Mesenchymal stem cell (in vitro differentiated cells and primary cell): ENCODE data around the gene LRRC17.

Experiments
- DNase-seq: peaks from one replicate; pipeline ENCODE4 v3.0.0-alpha.2; 2013
- H2AFZ ChIP-seq: one replicate; pipeline ENCODE4 v1.6.1; 2013; ENCODE audit warnings: low read depth, mild to moderate bottlenecking, control low read depth, inconsistent platforms, low read length, moderate library complexity
- H2AK5ac ChIP-seq: 2 replicates; pipeline ENCODE4 v1.6.1; 2013; ENCODE audit warnings: low read length, moderate library complexity, mild to moderate bottlenecking, inconsistent platforms; ENCODE audit not compliant: severe bottlenecking
- H2BK120ac ChIP-seq: one replicate; pipeline ENCODE4 v1.6.1; 2013; ENCODE audit warnings: low read depth, mild to moderate bottlenecking, inconsistent platforms, low read length, moderate library complexity
- H2BK12ac ChIP-seq, 2 experiments: one replicate each; pipeline ENCODE4 v1.6.1; 2013; ENCODE audit warnings: inconsistent platforms in 2 of 2, low read length in 2 of 2, mild to moderate bottlenecking in 2 of 2, moderate library complexity in 2 of 2, control low read depth in 1 of 2
- H2BK15ac ChIP-seq: one replicate; pipeline ENCODE4 v1.6.1; 2013; ENCODE audit warnings: mild to moderate bottlenecking, low read depth, inconsistent platforms; ENCODE audit not compliant: poor library complexity, severe bottlenecking
- H2BK5ac ChIP-seq: 2 replicates; pipeline ENCODE4 v1.6.1; 2013; ENCODE audit warnings: low read depth, mild to moderate bottlenecking, low read length, control low read depth, inconsistent platforms; ENCODE audit not compliant: poor library complexity, severe bottlenecking
- H3K14ac ChIP-seq, 2 experiments: one replicate each; pipeline ENCODE4 v1.6.1; 2013; ENCODE audit warnings: inconsistent platforms in 2 of 2, low read length in 2 of 2, control low read depth in 1 of 2, mild to moderate bottlenecking in 1 of 2, moderate library complexity in 1 of 2
- H3K18ac ChIP-seq, 2 experiments: one replicate each; pipeline ENCODE4 v1.6.1; 2013; ENCODE audit warnings: inconsistent platforms in 2 of 2, low read length in 2 of 2, control low read depth in 1 of 2, low read depth in 1 of 2, mild to moderate bottlenecking in 1 of 2
- H3K23ac ChIP-seq, 2 experiments: one replicate each; pipeline ENCODE4 v1.6.1; 2013; ENCODE audit warnings: inconsistent platforms in 2 of 2, low read length in 2 of 2, mild to moderate bottlenecking in 2 of 2, moderate library complexity in 2 of 2, control low read depth in 1 of 2
- H3K27ac ChIP-seq: 2 replicates; pipeline ENCODE4 v1.5.1; 2013; ENCODE audit warnings: mild to moderate bottlenecking, moderate library complexity, low read length, control low read depth, inconsistent platforms; ENCODE audit not compliant: poor library complexity, severe bottlenecking
- H3K27me3 ChIP-seq, 2 experiments: 2 replicates each; pipeline versions ENCODE4 v1.6.1 to v1.7.0; 2013; ENCODE audit warnings: low read length in 2 of 2, mild to moderate bottlenecking in 2 of 2, moderate library complexity in 2 of 2, control low read depth in 1 of 2, inconsistent platforms in 1 of 2; ENCODE audit not compliant: control insufficient read depth in 1 of 2, insufficient read depth in 1 of 2
- H3K36me3 ChIP-seq, 2 experiments: 2 replicates each; pipeline versions ENCODE4 v1.6.1 to v1.7.0; 2013; ENCODE audit warnings: low read length in 2 of 2, control low read depth in 1 of 2, inconsistent platforms in 1 of 2, low read depth in 1 of 2, mild to moderate bottlenecking in 1 of 2; ENCODE audit not compliant: insufficient read depth in 2 of 2, control insufficient read depth in 1 of 2
- H3K4ac ChIP-seq, 2 experiments: one replicate each; pipeline ENCODE4 v1.6.1; 2013; ENCODE audit warnings: inconsistent platforms in 2 of 2, low read length in 2 of 2, mild to moderate bottlenecking in 2 of 2, moderate library complexity in 2 of 2, control low read depth in 1 of 2, low read depth in 1 of 2
- H3K4me1 ChIP-seq: 2 replicates; pipeline ENCODE4 v1.6.1; 2013; ENCODE audit warnings: low read depth, low read length, control low read depth; ENCODE audit not compliant: control insufficient read depth, insufficient read depth
- H3K4me2 ChIP-seq: 2 replicates; pipeline ENCODE4 v1.6.1; 2013; ENCODE audit warnings: low read length, mild to moderate bottlenecking, inconsistent platforms; ENCODE audit not compliant: poor library complexity, severe bottlenecking
- H3K4me3 ChIP-seq, 2 experiments: 2 replicates each; pipeline versions ENCODE4 v1.5.1 to v1.7.0; 2013; ENCODE audit warnings: low read length in 2 of 2, mild to moderate bottlenecking in 2 of 2, control low read depth in 1 of 2, low read depth in 1 of 2; ENCODE audit not compliant: insufficient read depth in 1 of 2
- H3K79me1 ChIP-seq: replicated peaks from 2 replicates; pipeline ENCODE4 v1.6.1; 2013; ENCODE audit warnings: mild to moderate bottlenecking, control low read depth, low read length, inconsistent platforms; ENCODE audit not compliant: poor library complexity, severe bottlenecking
- H3K9ac ChIP-seq: 2 replicates; pipeline ENCODE4 v1.7.0; 2013; ENCODE audit warnings: mild to moderate bottlenecking, low read length, moderate library complexity
- H3K9me3 ChIP-seq: 2 replicates; pipeline ENCODE4 v1.7.0; 2013; ENCODE audit warnings: mild to moderate bottlenecking, low read length; ENCODE audit not compliant: control insufficient read depth
- H4K8ac ChIP-seq: one replicate; pipeline ENCODE4 v1.6.1; 2013; ENCODE audit warnings: inconsistent platforms, mild to moderate bottlenecking, low read length, moderate library complexity
- H4K91ac ChIP-seq: one replicate; pipeline ENCODE4 v1.6.1; 2013; ENCODE audit warnings: mild to moderate bottlenecking, low read length, inconsistent platforms
- whole genome bisulfite sequencing: methylation state at CpG from one replicate; pipeline ENCODE4 v1.1.7; 2013; ENCODE audit warnings: mixed read lengths; 5-methylcytosine and 5-hydroxymethylcytosine counted together

The LRRC17 gene

DNA sequence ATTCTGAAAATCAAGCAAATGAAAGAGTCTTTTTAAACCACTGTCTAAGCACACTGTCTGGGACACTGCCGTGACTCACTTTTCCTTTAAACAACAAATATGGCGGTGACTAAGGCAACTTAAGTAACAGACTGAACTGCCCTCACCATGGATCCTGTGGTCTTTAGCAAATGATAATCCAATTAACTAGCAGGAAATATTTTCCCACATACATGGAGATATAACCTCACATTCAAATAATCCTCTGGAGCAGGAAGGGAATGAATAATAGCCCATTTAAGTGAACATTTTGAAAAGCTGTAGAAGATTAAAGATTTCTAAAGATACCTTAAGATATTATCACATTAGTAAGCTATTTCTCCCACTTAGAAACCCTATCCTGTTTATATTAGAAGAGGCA lies 40.3 kb upstream of the LRRC17 start:
- Histone ChIP-seq H4K8ac (no peak overlapping the region), H3K14ac (no peak overlapping the region), H2BK12ac (no peak overlapping the region), H2BK15ac (no peak overlapping the region), H3K36me3 (no peaks in the 10 kb centered on the region), H2BK5ac (peak overlapping the region; percentile 83), H3K4ac (no peak overlapping the region), H3K4me2 (no peak overlapping the region), H3K27me3 (no peaks in the 10 kb centered on the region), H3K9ac (peak overlapping the region; percentile 28), H2BK120ac (peak overlapping the region; percentile 75), H2AFZ (no peak overlapping the region), H3K9me3 (no peaks in the 10 kb centered on the region), H3K4me3 (no peak overlapping the region), H3K4me1 (peaks cover 4% of the 10 kb centered on the region), H3K27ac (peak overlapping the region; percentile 95), H3K23ac (no peak overlapping the region), H3K18ac (no peak overlapping the region), H4K91ac (no peak overlapping the region), H3K79me1 (peaks cover 2% of the 10 kb centered on the region), H2AK5ac (no peak overlapping the region)
- peak; percentile 98 for DNase-seq
- 0% methylated on average over 2 of the region's 2 CpGs for WGBS

DNA sequence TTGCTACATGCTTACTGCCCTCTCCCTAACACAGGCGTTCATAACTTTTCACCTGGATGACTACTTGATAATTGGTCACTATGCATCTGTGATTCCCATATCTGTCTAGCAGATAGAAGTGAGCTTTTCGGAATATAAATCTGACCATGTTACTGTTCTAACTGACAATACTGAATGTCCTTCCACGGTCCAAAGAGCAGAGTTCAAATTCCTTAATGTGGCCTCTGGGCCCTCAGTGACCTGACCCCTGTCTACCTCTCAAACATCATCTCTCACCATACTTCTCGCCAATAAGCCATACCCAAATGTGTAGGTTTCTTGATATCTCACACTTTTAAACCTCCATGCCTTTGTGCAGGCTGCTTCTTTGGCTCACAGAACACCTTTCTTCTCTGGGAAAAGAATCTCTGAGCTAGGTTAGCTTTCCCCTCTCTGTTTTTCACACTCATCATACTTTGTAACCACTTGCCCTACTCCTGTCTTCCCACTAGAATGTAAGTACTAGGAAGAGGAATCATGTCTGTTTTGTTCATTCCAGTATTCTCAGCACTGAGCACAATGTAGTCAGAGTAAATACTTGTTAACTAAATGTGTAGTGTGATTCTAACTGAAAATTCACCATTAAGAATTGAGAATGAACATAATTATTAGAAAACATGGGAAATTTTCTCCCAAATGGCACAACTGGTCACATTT lies 39.2 kb upstream of the LRRC17 start:
- peaks cover 4% of the 10 kb centered on the region for H3K4me1 ChIP-seq
- no peak overlapping the region for H2AFZ ChIP-seq
- H3K4me3 ChIP-seq = no peak overlapping the region
- H2BK12ac ChIP-seq = peak overlapping the region; percentile 70 to 93
- H4K8ac ChIP-seq = peak overlapping the region; percentile 71
- H2AK5ac ChIP-seq = peak overlapping the region; percentile 36
- H2BK15ac ChIP-seq = no peak overlapping the region
- no peak overlapping the region for H2BK120ac ChIP-seq
- H3K23ac ChIP-seq = no peak overlapping the region
- DNase-seq = no peak
- H3K4me2 ChIP-seq = no peak overlapping the region
- H3K36me3 ChIP-seq = no peaks in the 10 kb centered on the region
- H3K9ac ChIP-seq = no peak overlapping the region
- 48% methylated on average over 4 of the region's 4 CpGs for WGBS
- peak overlapping the region; percentile 70 to 72 for H3K18ac ChIP-seq
- peak overlapping the region; percentile 15 to 77 for H3K4ac ChIP-seq
- H4K91ac ChIP-seq = peak overlapping the region; percentile 80
- no peaks in the 10 kb centered on the region for H3K27me3 ChIP-seq
- no peak overlapping the region for H3K14ac ChIP-seq
- H3K27ac ChIP-seq = peak overlapping the region; percentile 99
- peak overlapping the region; percentile 97 for H2BK5ac ChIP-seq
- H3K9me3 ChIP-seq = no peaks in the 10 kb centered on the region
- peaks cover 2% of the 10 kb centered on the region for H3K79me1 ChIP-seq

GRCh38 chr7:102874166-102874829 lies 38.5 kb upstream of the LRRC17 start:
- H3K14ac ChIP-seq = no peak overlapping the region
- no peaks in the 10 kb centered on the region for H3K27me3 ChIP-seq
- peak overlapping the region; percentile 99 for H2AK5ac ChIP-seq
- peak overlapping the region; percentile 10 to 86 for H2BK12ac ChIP-seq
- no peak overlapping the region for H2BK15ac ChIP-seq
- H3K18ac ChIP-seq = peak overlapping the region; percentile 82 to 84
- H3K36me3 ChIP-seq = no peaks in the 10 kb centered on the region
- H3K9me3 ChIP-seq = no peaks in the 10 kb centered on the region
- H2BK5ac ChIP-seq = peak overlapping the region; percentile 99
- H3K4me1 ChIP-seq = peaks cover 4% of the 10 kb centered on the region
- no peak overlapping the region for H3K9ac ChIP-seq
- H4K8ac ChIP-seq = peak overlapping the region; percentile 80
- no peak overlapping the region for H2BK120ac ChIP-seq
- no peak overlapping the region for H3K4me3 ChIP-seq
- peak overlapping the region; percentile 76 for H4K91ac ChIP-seq
- WGBS = 37% methylated on average over 3 of the region's 5 CpGs
- no peak overlapping the region for H3K23ac ChIP-seq
- DNase-seq = peak; percentile 95
- H3K4me2 ChIP-seq = no peak overlapping the region
- H2AFZ ChIP-seq = no peak overlapping the region
- peak overlapping the region; percentile 99 for H3K27ac ChIP-seq
- H3K79me1 ChIP-seq = peaks cover 2% of the 10 kb centered on the region
- H3K4ac ChIP-seq = peak overlapping the region in 1 of 2 experiments; percentile 40

- Histone ChIP-seq H2AK5ac (peak overlapping the region; percentile 75), H3K9me3 (no peaks in the 10 kb centered on the region), H3K23ac (no peak overlapping the region), H2BK5ac (peak overlapping the region; percentile 99), H3K27me3 (no peaks in the 10 kb centered on the region), H3K4me3 (no peak overlapping the region), H3K79me1 (peaks cover 2% of the 10 kb centered on the region), H2BK12ac (peak overlapping the region in 1 of 2 experiments; percentile 92), H3K4ac (peak overlapping the region in 1 of 2 experiments; percentile 11), H4K91ac (peak overlapping the region; percentile 62), H2BK15ac (no peak overlapping the region), H3K9ac (no peak overlapping the region), H2AFZ (no peak overlapping the region), H3K27ac (peak overlapping the region; percentile 97), H2BK120ac (peak overlapping the region; percentile 86), H3K36me3 (no peaks in the 10 kb centered on the region), H3K14ac (peak overlapping the region in 1 of 2 experiments; percentile 40), H3K18ac (peak overlapping the region; percentile 46 to 82), H3K4me2 (no peak overlapping the region), H4K8ac (peak overlapping the region; percentile 63), H3K4me1 (peaks cover 4% of the 10 kb centered on the region)
- DNase-seq = peak; percentile 40
- WGBS = 50% methylated on average over 1 of the region's 1 CpG
Measured at GRCh38 chr7:102874966-102875365, 37.8 kb upstream of the LRRC17 start.
